Sigmoid colon (tissue), 7 donors: Measurements from ENCODE around the gene CHIT1. TPM values are rescaled to one million over a fixed set of nuclear protein-coding genes. Genes with fewer than 3 reads are reported as not detected.

ENCODE experiments used
- DNase-seq: peaks from one replicate; pipeline ENCODE4 v3.0.0-alpha.2; 2019
- H3K27ac ChIP-seq, 4 donors: fragments of 200-600 bp; sonication (generic); one replicate each; pipeline ENCODE4 v1.5.1; 2016 to 2019; ENCODE audit warnings: mild to moderate bottlenecking in 1 of 4
- H3K27me3 ChIP-seq, 3 donors: fragments of 200-600 bp; sonication (generic); one replicate each; pipeline ENCODE4 v1.5.1; 2019; ENCODE audit warnings: mild to moderate bottlenecking in 1 of 3
- H3K36me3 ChIP-seq, 4 donors: fragments of 200-600 bp; sonication (generic); one replicate each; pipeline ENCODE4 v1.5.1; 2016 to 2019
- H3K4me1 ChIP-seq, 4 donors: fragments of 200-600 bp; sonication (generic); one replicate each; pipeline ENCODE4 v1.5.1; 2017 to 2019
- H3K4me3 ChIP-seq, 4 donors: fragments of 200-600 bp; sonication (generic); one replicate each; pipeline ENCODE4 v1.5.1; 2017 to 2019; ENCODE audit warnings: mild to moderate bottlenecking in 2 of 4, moderate library complexity in 1 of 4
- H3K9me3 ChIP-seq, 4 donors: fragments of 200-600 bp in 3 of 4; sonication (generic) in 3 of 4; one replicate each; pipeline versions ENCODE4 v1.5.1 to v1.6.1; 2013 to 2019
- CTCF ChIP-seq, 4 experiments: fragments of 450-650 bp in 3 of 4; fragments of 200-600 bp in 1 of 4; IDR thresholded peaks; one replicate each; pipeline ENCODE4 v1.5.1; 2016 to 2019; ENCODE audit warnings: antibody characterized with exemption in 4 of 4, mild to moderate bottlenecking in 3 of 4, moderate library complexity in 2 of 4
- EP300 ChIP-seq, 4 donors: sonication (generic); formaldehyde crosslinking; IDR thresholded peaks; one replicate each; pipeline ENCODE4 v1.6.1; 2017; ENCODE audit warnings: antibody characterized with exemption in 4 of 4
- POLR2A ChIP-seq, 2 donors: fragments of 450-650 bp; IDR thresholded peaks; one replicate each; pipeline ENCODE4 v1.6.1; 2016; ENCODE audit warnings: antibody characterized with exemption in 2 of 2, mild to moderate bottlenecking in 2 of 2, moderate library complexity in 2 of 2
- POLR2AphosphoS5 ChIP-seq, 4 donors: sonication (generic); formaldehyde crosslinking; IDR thresholded peaks; one replicate each; pipeline ENCODE4 v1.6.1; 2017; ENCODE audit warnings: antibody characterized with exemption in 4 of 4
- WGBS, 2 donors: extraction: QIAGEN DNeasy Blood & Tissue Kit; methylation state at CpG; one replicate each; pipeline ENCODE4 v1.1.7; 2013; 5-methylcytosine and 5-hydroxymethylcytosine counted together
- intact Hi-C: fragments of 100-400 bp; cut with DNase I; formaldehyde crosslinking; loops from one replicate; pipeline ENCODE4 v1.15.1; 2023
- polyA plus RNA-seq, 3 donors: library from polyadenylated mRNA; stranded (reverse); fragments of 200-250 nt; gene quantifications; one replicate each; pipeline ENCODE4 v1.2.3, GENCODE V29; 2013
- total RNA-seq, 4 donors: library from RNA; depleted of rRNA; stranded (reverse); fragments of >200 nt; gene quantifications; one replicate each; pipeline ENCODE4 v1.1.0, GENCODE V29; 2016
- donor health status: healthy with polysubstance abuse.
- donor health status: Bipolar disorder and iron deficiency.
- donor health status: healthy.

Gene CHIT1
- total and polyA plus RNA-seq, 7 donors: 0.98 TPM; not detected in 6

GRCh38 chr1:203215573-203215972, 13.9 kb downstream of the CHIT1 start:
- Histone ChIP-seq H3K4me3 (no peak overlapping the region), H3K27me3 (peaks cover 0 to 11% (median 0%) of the 10 kb centered on the region in 3 donors), H3K4me1 (peaks cover 0 to 4% (median 2%) of the 10 kb centered on the region in 4 donors), H3K27ac (no peak overlapping the region), H3K9me3 (no peaks in the 10 kb centered on the region), H3K36me3 (no peaks in the 10 kb centered on the region)
- TF ChIP-seq POLR2AphosphoS5 (IDR thresholded peaks at IDR 0.05) (no peak), EP300 (IDR thresholded peaks at IDR 0.05) (no peak), CTCF (IDR thresholded peaks at IDR 0.05) (no peak), POLR2A (IDR thresholded peaks at IDR 0.05) (no peak)
- peak; percentile 49 for DNase-seq
- 67 to 68% methylated on average over 9 of the region's 9 CpGs for WGBS, 2 donors
- intact Hi-C loops: no loop called here

- H3K9me3 ChIP-seq: no peaks in the 10 kb centered on the region
- intact Hi-C loops: no loop called here
- 77 to 80% methylated on average over 7 of the region's 7 CpGs for WGBS, 2 donors
- no peak overlapping the region for H3K4me3 ChIP-seq
- peak; percentile 47 for DNase-seq
- no peak overlapping the region for H3K27ac ChIP-seq
- peaks cover 0 to 4% (median 2%) of the 10 kb centered on the region in 4 donors for H3K4me1 ChIP-seq
- H3K36me3 ChIP-seq: no peaks in the 10 kb centered on the region
- TF ChIP-seq EP300 (IDR thresholded peaks at IDR 0.05): no peak
- TF ChIP-seq POLR2A (IDR thresholded peaks at IDR 0.05): no peak
- peaks cover 0 to 11% (median 0%) of the 10 kb centered on the region in 3 donors for H3K27me3 ChIP-seq
These were observed 14.6 kb downstream of the CHIT1 start for GRCh38 chr1:203214871-203215270.

- H3K4me1 ChIP-seq: peaks cover 0 to 4% (median 2%) of the 10 kb centered on the region in 4 donors
- TF ChIP-seq CTCF (IDR thresholded peaks at IDR 0.05): no peak
- no peak for TF ChIP-seq EP300 (IDR thresholded peaks at IDR 0.05)
- no peak for TF ChIP-seq POLR2AphosphoS5 (IDR thresholded peaks at IDR 0.05)
- TF ChIP-seq POLR2A (IDR thresholded peaks at IDR 0.05): no peak
- no peaks in the 10 kb centered on the region for H3K36me3 ChIP-seq
- no peak overlapping the region for H3K27ac ChIP-seq
- intact Hi-C loops: no loop called here
- H3K9me3 ChIP-seq: no peaks in the 10 kb centered on the region
- H3K4me3 ChIP-seq: no peak overlapping the region
- WGBS, 2 donors: 78 to 85% methylated on average over 6 of the region's 6 CpGs
- H3K27me3 ChIP-seq: peaks cover 0 to 11% (median 0%) of the 10 kb centered on the region in 3 donors
- DNase-seq: peak; percentile 57
These were observed 16.3 kb downstream of the CHIT1 start for GRCh38 chr1:203213126-203213525.

- intact Hi-C loops: no loop called here
- peak; percentile 11 for DNase-seq
- no peaks in the 10 kb centered on the region for H3K36me3 ChIP-seq
These were observed 17.7 kb downstream of the CHIT1 start for GRCh38 chr1:203211812-203212211.

GRCh38 chr1:203210988-203211387, 18.5 kb downstream of the CHIT1 start:
- intact Hi-C loops: no loop called here
- Histone ChIP-seq H3K27me3 (no peaks in the 10 kb centered on the region), H3K27ac (no peak overlapping the region), H3K4me3 (no peak overlapping the region), H3K4me1 (peaks cover 0 to 3% (median 0%) of the 10 kb centered on the region in 4 donors), H3K36me3 (no peaks in the 10 kb centered on the region), H3K9me3 (no peaks in the 10 kb centered on the region)
- TF ChIP-seq CTCF (IDR thresholded peaks at IDR 0.05): no peak
- no peak for TF ChIP-seq POLR2A (IDR thresholded peaks at IDR 0.05)
- no peak for TF ChIP-seq EP300 (IDR thresholded peaks at IDR 0.05)
- no peak for TF ChIP-seq POLR2AphosphoS5 (IDR thresholded peaks at IDR 0.05)
- DNase-seq: peak; percentile 9

More at GRCh38 chr1:203211812-203212211, 17.7 kb downstream of the CHIT1 start:
- no peak for TF ChIP-seq POLR2AphosphoS5 (IDR thresholded peaks at IDR 0.05)
- TF ChIP-seq EP300 (IDR thresholded peaks at IDR 0.05): no peak
- no peak for TF ChIP-seq CTCF (IDR thresholded peaks at IDR 0.05)
- TF ChIP-seq POLR2A (IDR thresholded peaks at IDR 0.05): no peak
- H3K27ac ChIP-seq: no peak overlapping the region
- peaks cover 0 to 1% (median 0%) of the 10 kb centered on the region in 3 donors for H3K27me3 ChIP-seq
- H3K4me3 ChIP-seq: no peak overlapping the region
- no peaks in the 10 kb centered on the region for H3K9me3 ChIP-seq
- H3K4me1 ChIP-seq: peaks cover 0 to 4% (median 2%) of the 10 kb centered on the region in 4 donors
- 92 to 94% methylated on average over 3 of the region's 3 CpGs for WGBS, 2 donors
